NCI-H2171 treated with DMSO at 0.1 percent for 48 hours (cell line): ENCODE measurements around the gene DLGAP1.

Experiments used
- DNase-seq: peaks from one replicate; lab custom pipeline; 2025; lab: John Stamatoyannopoulos, UW

DLGAP1 gene

GRCh38 chr18:3466872-3467271 is 988.2 kb downstream of the DLGAP1 start:
- no peak for DNase-seq

- DNase-seq = no peak
Observed at GRCh38 chr18:3466045-3466444, 989.1 kb downstream of the DLGAP1 start.

- DNase-seq = no peak
Observed at GRCh38 chr18:3463051-3463450, 992.1 kb downstream of the DLGAP1 start.

GRCh38 chr18:3461704-3462103 is 993.4 kb downstream of the DLGAP1 start:
- DNase-seq = no peak

GRCh38 chr18:3460823-3461398 is 994.2 kb downstream of the DLGAP1 start:
- DNase-seq = no peak

GRCh38 chr18:3458952-3459853 is 995.9 kb downstream of the DLGAP1 start:
- no peak for DNase-seq

- no peak for DNase-seq
Observed at GRCh38 chr18:3458378-3458777, 996.7 kb downstream of the DLGAP1 start.

- DNase-seq = no peak
Observed at GRCh38 chr18:3457261-3457724, 997.8 kb downstream of the DLGAP1 start.

GRCh38 chr18:3456686-3457069 is 998.4 kb downstream of the DLGAP1 start:
- no peak for DNase-seq

GRCh38 chr18:3455907-3456685 is 999.0 kb downstream of the DLGAP1 start:
- no peak for DNase-seq

- no peak for DNase-seq
Observed at GRCh38 chr18:3455090-3455635, 999.9 kb downstream of the DLGAP1 start.

GRCh38 chr18:3454365-3455089 is 1000.6 kb downstream of the DLGAP1 start:
- peak; percentile 9 for DNase-seq

GRCh38 chr18:3453540-3454364 is 1001.4 kb downstream of the DLGAP1 start:
- DNase-seq = no peak

- DNase-seq = no peak
Observed at GRCh38 chr18:3452750-3453539, 1002.2 kb downstream of the DLGAP1 start.

GRCh38 chr18:3451989-3452749 is 1002.9 kb downstream of the DLGAP1 start:
- no peak for DNase-seq

GRCh38 chr18:3451183-3451988 is 1003.7 kb downstream of the DLGAP1 start:
- peak; percentile 54 for DNase-seq

- DNase-seq = peak; percentile 34
Observed at GRCh38 chr18:3450799-3451182, 1004.3 kb downstream of the DLGAP1 start.
